K562 (cell line): ENCODE data around the gene FBXW7. TPM values are rescaled to one million over a fixed set of nuclear protein-coding genes. Genes with fewer than 3 reads are reported as not detected.
A peak's percentile ranks its signal among the peaks of the same experiment; 100 is the strongest.

Source experiments
- ATAC-seq: fragments of 200-7000 bp; cut with Tn5 transposase; 3 replicates; pipeline ENCODE4 v1.9.1; 2020; ENCODE audit warnings: moderate library complexity
- BruUV-seq: library from RNA; stranded (reverse); fragments of 400-500 nt; replicated peaks from 2 replicates; lab custom pipeline; 2021; lab: Mats Ljungman, UMichigan
- CTCF ChIA-PET: fragments of 300-600 bp; formaldehyde crosslinking; extraction: SDS; loops from one replicate; lab custom pipeline; 2021; ENCODE audit warnings: low intra/inter-chr PET ratio; lab: Yijun Ruan, JAX
- POLR2A ChIA-PET: fragments of 300-600, 350-650 bp; sonication (Branson Sonifier 250); formaldehyde crosslinking; extraction: SDS; loops from one replicate; lab custom pipeline; 2021; ENCODE audit warnings: antibody characterized with exemption, inconsistent platforms; lab: Yijun Ruan, JAX
- DNase-seq, 4 experiments: peaks; one replicate each; pipeline versions ENCODE4 v3.0.0 to v3.0.0-alpha.2; 2011 to 2018; ENCODE audit warnings: low spot score in 3 of 4, mixed read lengths in 3 of 4; ENCODE audit errors: extremely low read depth in 1 of 4
- FAIRE-seq: peaks from 2 replicates; lab custom pipeline; 2011; peaks lifted over from hg19 to GRCh38; lab: Jason Lieb, UNC
- H2AFZ ChIP-seq: 2 replicates; pipeline ENCODE4 v1.6.0; 2011; ENCODE audit warnings: low read depth, low read length, control low read depth, inconsistent platforms
- H3K27ac ChIP-seq: fragments of 200-600 bp; 3 replicates; pipeline ENCODE4 v1.8.0; 2011; ENCODE audit warnings: low read depth, mild to moderate bottlenecking, control low read depth, inconsistent platforms, low read length, moderate library complexity, mixed read lengths; ENCODE audit errors: extremely low read depth
- H3K27me3 ChIP-seq, 2 experiments: fragments of 300-600 bp in 1 of 2; 2 replicates in 1 of 2; 3 replicates in 1 of 2; pipeline versions ENCODE4 v1.6.0 to v1.8.0; 2011; ENCODE audit warnings: inconsistent platforms in 2 of 2, low read length in 2 of 2, mild to moderate bottlenecking in 1 of 2, mixed read lengths in 1 of 2, moderate library complexity in 1 of 2; ENCODE audit not compliant: control insufficient read depth in 2 of 2, insufficient read depth in 2 of 2
- H3K36me3 ChIP-seq: fragments of 300-600 bp; 3 replicates; pipeline ENCODE4 v1.8.0; 2011; ENCODE audit warnings: mild to moderate bottlenecking, low read length, inconsistent platforms; ENCODE audit not compliant: control insufficient read depth, insufficient read depth
- H3K4me1 ChIP-seq, 2 experiments: fragments of 200-600 bp in 1 of 2; replicated peaks in 1 of 2; 2 replicates in 1 of 2; 3 replicates in 1 of 2; pipeline versions ENCODE4 v1.5.1 to v1.8.0; 2011; ENCODE audit warnings: inconsistent platforms in 2 of 2, low read length in 2 of 2, mild to moderate bottlenecking in 1 of 2, mixed read lengths in 1 of 2, moderate library complexity in 1 of 2; ENCODE audit not compliant: control insufficient read depth in 2 of 2, insufficient read depth in 2 of 2
- H3K4me2 ChIP-seq: 2 replicates; pipeline ENCODE4 v1.6.1; 2011; ENCODE audit warnings: low read length, control low read depth, inconsistent platforms, mixed read lengths; ENCODE audit not compliant: insufficient read depth
- H3K4me3 ChIP-seq: fragments of 200-600 bp; sonication (generic), shearing (Covaris generic); 2 replicates; pipeline ENCODE4 v1.5.1; 2016; ENCODE audit warnings: control low read depth, inconsistent platforms
- H3K79me2 ChIP-seq: fragments of 200-600 bp; 3 replicates; pipeline ENCODE4 v1.8.0; 2011; ENCODE audit warnings: low read length, inconsistent platforms; ENCODE audit not compliant: control insufficient read depth, insufficient read depth
- H3K9ac ChIP-seq, 2 experiments: 2 replicates each; pipeline versions ENCODE4 v1.6.0 to v1.6.1; 2011; ENCODE audit warnings: low read depth in 2 of 2, low read length in 2 of 2, control low read depth in 1 of 2, inconsistent platforms in 1 of 2, mild to moderate bottlenecking in 1 of 2, mixed read lengths in 1 of 2; ENCODE audit not compliant: insufficient read depth in 1 of 2
- H3K9me1 ChIP-seq: one replicate; pipeline ENCODE4 v1.6.0; 2011; ENCODE audit warnings: inconsistent platforms, mild to moderate bottlenecking, low read length, moderate library complexity; ENCODE audit not compliant: control insufficient read depth, insufficient read depth
- H3K9me3 ChIP-seq: replicated peaks from 2 replicates; pipeline ENCODE4 v1.5.1; 2011; ENCODE audit warnings: low read depth, low read length, inconsistent platforms; ENCODE audit not compliant: control insufficient read depth, insufficient read depth
- H4K20me1 ChIP-seq: replicated peaks from 2 replicates; pipeline ENCODE4 v1.6.1; 2011; ENCODE audit warnings: low read length, inconsistent platforms, mixed read lengths; ENCODE audit not compliant: control insufficient read depth, insufficient read depth
- AFF1 ChIP-seq, 2 experiments: fragments of 450-650 bp; IDR thresholded peaks; 2 replicates each; pipeline ENCODE4 v1.6.1; 2018; ENCODE audit warnings: mild to moderate bottlenecking in 2 of 2, low read depth in 1 of 2; ENCODE audit not compliant: partially characterized antibody in 2 of 2
- ARHGAP35 ChIP-seq: fragments of 450-650 bp; IDR thresholded peaks from 2 replicates; pipeline ENCODE4 v1.6.1; 2018; ENCODE audit not compliant: partially characterized antibody
- KDM4B ChIP-seq, 2 experiments: fragments of 450-650 bp in 1 of 2; sonication (generic) in 1 of 2; IDR thresholded peaks; 2 replicates each; pipeline ENCODE4 v1.6.1; 2016 to 2017; ENCODE audit warnings: borderline replicate concordance in 2 of 2, antibody characterized with exemption in 1 of 2, low read depth in 1 of 2, mild to moderate bottlenecking in 1 of 2
- KDM5B ChIP-seq: fragments of 200-600 bp; sonication (generic); IDR thresholded peaks from 2 replicates; pipeline ENCODE4 v1.6.1; 2012; ENCODE audit warnings: low read depth, mild to moderate bottlenecking, moderate library complexity, low read length, control low read depth, inconsistent platforms; ENCODE audit not compliant: insufficient replicate concordance
- MAFG ChIP-seq: fragments of 450-650 bp; conservative IDR thresholded peaks from 2 replicates; pipeline ENCODE4 v1.6.1; 2016; ENCODE audit warnings: missing genetic modification characterization, missing compliant biosample characterization
- MTA3 ChIP-seq: fragments of 450-650 bp; formaldehyde crosslinking; IDR thresholded peaks from 2 replicates; pipeline ENCODE4 v1.6.1; 2017; ENCODE audit warnings: mild to moderate bottlenecking, borderline replicate concordance
- NFIX ChIP-seq: fragments of 250-450 bp; sonication (Bioruptor Pico); IDR thresholded peaks from 2 replicates; pipeline ENCODE4 v1.4.0; 2020; ENCODE audit warnings: low read depth, mild to moderate bottlenecking, moderate library complexity
- POLR2G ChIP-seq: fragments of 200-400 bp; formaldehyde crosslinking; IDR thresholded peaks from 2 replicates; pipeline ENCODE4 v1.6.1; 2017; ENCODE audit warnings: low read depth, mild to moderate bottlenecking, antibody characterized with exemption, low read length, moderate library complexity
- PTTG1 ChIP-seq: fragments of 450-650 bp; IDR thresholded peaks from 2 replicates; pipeline ENCODE4 v1.6.1; 2016; ENCODE audit warnings: low read depth, mild to moderate bottlenecking, missing genetic modification characterization, missing compliant biosample characterization
- ZBED1 ChIP-seq: IDR thresholded peaks from 2 replicates; pipeline ENCODE4 v1.6.1; 2014
- ZBTB7A ChIP-seq: IDR thresholded peaks from 2 replicates; pipeline ENCODE4 v1.6.1; 2011; ENCODE audit warnings: low read depth, mild to moderate bottlenecking, low read length, moderate library complexity, borderline replicate concordance; ENCODE audit not compliant: control insufficient read depth
- ZNF133 ChIP-seq: fragments of 250-450 bp; sonication (Bioruptor Pico); IDR thresholded peaks from 2 replicates; pipeline ENCODE4 v1.4.0; 2020; ENCODE audit warnings: mild to moderate bottlenecking
- ZNF24 ChIP-seq: fragments of 450-650 bp; IDR thresholded peaks from 2 replicates; pipeline ENCODE4 v1.6.1; 2016
- ZNF583 ChIP-seq: fragments of 250-450 bp; sonication (Bioruptor Pico); IDR thresholded peaks from 2 replicates; pipeline ENCODE4 v1.4.0; 2020
- WGBS: fragments of 100-300 bp; shearing (Covaris generic); methylation state at CpG from one replicate; pipeline ENCODE4 v1.1.6; 2016; ENCODE audit warnings: low coverage, mixed read lengths; ENCODE audit not compliant: insufficient coverage; ENCODE audit errors: missing lambda C conversion rate; 5-methylcytosine and 5-hydroxymethylcytosine counted together
- in situ Hi-C: fragments of 300-500 bp; cut with MboI; formaldehyde crosslinking; loops from 4 replicates; pipeline ENCODE4 v1.15.0; 2018; ENCODE audit warnings: inconsistent platforms, mixed read lengths
- intact Hi-C: fragments of 100-400 bp; cut with micrococcal nuclease; formaldehyde crosslinking; loops from 2 replicates; pipeline ENCODE4 v1.14.2; 2022
- polyA plus RNA-seq, 8 experiments: library from polyadenylated mRNA; depleted of rRNA in 4 of 8; stranded (reverse) in 5 of 8; unstranded in 3 of 8; fragments of >200 nt; fragmentation: Nextera tagmentation in 2 of 8; fragmentation: Illumina TruSeq in 1 of 8; extraction: Ambion mirVana in 2 of 8; extraction: Trizol in 1 of 8; gene quantifications; 2 replicates each; pipeline versions ENCODE4 v1.2.1 to v1.2.3, GENCODE V29; 2011 to 2014; ENCODE audit warnings: inconsistent platforms in 1 of 8, missing spikeins in 1 of 8
- total RNA-seq, 7 experiments: library from RNA; depleted of rRNA in 6 of 7; stranded (reverse); fragments of >200 nt in 6 of 7; fragmentation: Illumina TruSeq in 2 of 7; extraction: Trizol in 2 of 7; gene quantifications; 2 replicates each; pipeline versions ENCODE4 v1.2.1 to v1.2.3, GENCODE V29; 2011 to 2021; ENCODE audit warnings: low replicate concordance in 1 of 7
- TF ChIP-seq, protein P1 (sequence below): sonication (generic); formaldehyde crosslinking; IDR thresholded peaks from 2 replicates; pipeline ENCODE4 v1.4.0; 2020; ENCODE audit warnings: mild to moderate bottlenecking, missing genetic modification reagents
- TF ChIP-seq, protein P2 (sequence below), 2 experiments: fragments of 450-650 bp in 1 of 2; sonication (generic) in 1 of 2; formaldehyde crosslinking in 1 of 2; IDR thresholded peaks in 1 of 2; conservative IDR thresholded peaks in 1 of 2; 2 replicates each; pipeline versions ENCODE4 v1.6.1 to v1.8.1; 2016 to 2023; ENCODE audit warnings: mild to moderate bottlenecking in 2 of 2, moderate library complexity in 2 of 2, inconsistent platforms in 1 of 2, missing genetic modification reagents in 1 of 2

The FBXW7 gene
- total and polyA plus RNA-seq, 9 of the 15 experiments (the other 6 are each of a cell fraction or from before 2014, with no cell fraction given) = 6.8 to 44.2 (median 16.4) TPM

DNA sequence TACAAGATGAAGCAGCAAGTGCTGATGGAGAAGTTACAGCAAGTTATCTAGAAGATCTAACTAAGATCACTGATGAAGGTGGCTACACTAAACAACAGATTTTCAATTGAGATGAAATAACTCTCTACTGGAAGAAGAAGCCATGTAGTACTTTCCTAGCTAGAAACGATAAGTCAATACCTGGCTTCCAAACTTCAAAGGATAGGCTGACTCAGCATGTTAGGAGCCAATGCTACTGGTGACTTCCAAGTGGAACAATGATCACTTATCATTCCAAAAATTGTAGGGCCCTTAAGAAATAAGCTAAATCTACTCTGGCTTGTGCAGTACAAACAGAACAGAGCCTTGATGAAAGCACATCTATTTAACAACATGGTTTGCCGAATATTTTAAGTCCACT lies 55.0 kb downstream of the FBXW7 start:
- BruUV-seq = no TSS peak
- Histone ChIP-seq H3K27ac (no peak overlapping the region), H3K79me2 (peaks cover 7% of the 10 kb centered on the region), H3K4me3 (no peak overlapping the region), H3K9me1 (no peaks in the 10 kb centered on the region), H3K4me1 (no peaks in the 10 kb centered on the region; a peak in 1 of 5 replicates), H3K36me3 (no peaks in the 10 kb centered on the region; the same call in 2 of the 3 replicates), H3K27me3 (no peaks in the 10 kb centered on the region), H3K9me3 (0 out of 2 replicates have a peak, but pooled peaks cover 6% of the 10 kb centered on the region), H4K20me1 (no peaks in the 10 kb centered on the region), H3K9ac (no peak overlapping the region), H2AFZ (no peak overlapping the region), H3K4me2 (no peak overlapping the region)
- CTCF ChIA-PET = no interaction called here
- DNase-seq (no peak), FAIRE-seq (no peak), ATAC-seq (no peak)
- 88% methylated on average over 2 of the region's 2 CpGs for WGBS
- POLR2A ChIA-PET = interaction anchor here (1.0 kb wide), 1 partner anchor 9 kb away, joined by 5 read pairs; no protein-coding TSS in a partner anchor
- intact Hi-C loops (no loop called here), in situ Hi-C loops (no loop called here)
- TF ChIP-seq, protein P1, sequence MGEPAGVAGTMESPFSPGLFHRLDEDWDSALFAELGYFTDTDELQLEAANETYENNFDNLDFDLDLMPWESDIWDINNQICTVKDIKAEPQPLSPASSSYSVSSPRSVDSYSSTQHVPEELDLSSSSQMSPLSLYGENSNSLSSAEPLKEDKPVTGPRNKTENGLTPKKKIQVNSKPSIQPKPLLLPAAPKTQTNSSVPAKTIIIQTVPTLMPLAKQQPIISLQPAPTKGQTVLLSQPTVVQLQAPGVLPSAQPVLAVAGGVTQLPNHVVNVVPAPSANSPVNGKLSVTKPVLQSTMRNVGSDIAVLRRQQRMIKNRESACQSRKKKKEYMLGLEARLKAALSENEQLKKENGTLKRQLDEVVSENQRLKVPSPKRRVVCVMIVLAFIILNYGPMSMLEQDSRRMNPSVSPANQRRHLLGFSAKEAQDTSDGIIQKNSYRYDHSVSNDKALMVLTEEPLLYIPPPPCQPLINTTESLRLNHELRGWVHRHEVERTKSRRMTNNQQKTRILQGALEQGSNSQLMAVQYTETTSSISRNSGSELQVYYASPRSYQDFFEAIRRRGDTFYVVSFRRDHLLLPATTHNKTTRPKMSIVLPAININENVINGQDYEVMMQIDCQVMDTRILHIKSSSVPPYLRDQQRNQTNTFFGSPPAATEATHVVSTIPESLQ (CRISPR knock-in tag) = no peak
- TF ChIP-seq AFF1 (IDR thresholded peaks at IDR 0.05; ENCODE audit: low read depth in 1 of 2, partially characterized antibody in 2 of 2) (no peak), ZNF24 (no peak), ZBED1 (no peak), KDM5B (no peak), PTTG1 (tag) (no peak), ARHGAP35 (no peak), ZNF133 (no peak), MAFG (peak; percentile 81), KDM4B (IDR thresholded peaks at IDR 0.05; ENCODE audit: borderline replicate concordance in 2 of 2, low read depth in 1 of 2) (no peak), NFIX (CRISPR knock-in tag) (no peak), ZBTB7A (no peak), MTA3 (no peak), POLR2G (no peak), ZNF583 (CRISPR knock-in tag) (no peak)
- TF ChIP-seq, protein P2, sequence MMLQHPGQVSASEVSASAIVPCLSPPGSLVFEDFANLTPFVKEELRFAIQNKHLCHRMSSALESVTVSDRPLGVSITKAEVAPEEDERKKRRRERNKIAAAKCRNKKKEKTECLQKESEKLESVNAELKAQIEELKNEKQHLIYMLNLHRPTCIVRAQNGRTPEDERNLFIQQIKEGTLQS (IDR thresholded peaks at IDR 0.05) = no peak
- TF ChIP-seq, protein P2 (CRISPR knock-in tag; conservative IDR thresholded peaks at IDR 0.05) = no peak
